ENCODE data around the gene LANCL3. TPM values are rescaled to one million over a fixed set of nuclear protein-coding genes. Genes with fewer than 3 reads are reported as not detected.

The LANCL3 gene
- polyA plus RNA-seq, 2 of the 4 experiments (the other 2 are of a cell fraction), result not detected

DNA sequence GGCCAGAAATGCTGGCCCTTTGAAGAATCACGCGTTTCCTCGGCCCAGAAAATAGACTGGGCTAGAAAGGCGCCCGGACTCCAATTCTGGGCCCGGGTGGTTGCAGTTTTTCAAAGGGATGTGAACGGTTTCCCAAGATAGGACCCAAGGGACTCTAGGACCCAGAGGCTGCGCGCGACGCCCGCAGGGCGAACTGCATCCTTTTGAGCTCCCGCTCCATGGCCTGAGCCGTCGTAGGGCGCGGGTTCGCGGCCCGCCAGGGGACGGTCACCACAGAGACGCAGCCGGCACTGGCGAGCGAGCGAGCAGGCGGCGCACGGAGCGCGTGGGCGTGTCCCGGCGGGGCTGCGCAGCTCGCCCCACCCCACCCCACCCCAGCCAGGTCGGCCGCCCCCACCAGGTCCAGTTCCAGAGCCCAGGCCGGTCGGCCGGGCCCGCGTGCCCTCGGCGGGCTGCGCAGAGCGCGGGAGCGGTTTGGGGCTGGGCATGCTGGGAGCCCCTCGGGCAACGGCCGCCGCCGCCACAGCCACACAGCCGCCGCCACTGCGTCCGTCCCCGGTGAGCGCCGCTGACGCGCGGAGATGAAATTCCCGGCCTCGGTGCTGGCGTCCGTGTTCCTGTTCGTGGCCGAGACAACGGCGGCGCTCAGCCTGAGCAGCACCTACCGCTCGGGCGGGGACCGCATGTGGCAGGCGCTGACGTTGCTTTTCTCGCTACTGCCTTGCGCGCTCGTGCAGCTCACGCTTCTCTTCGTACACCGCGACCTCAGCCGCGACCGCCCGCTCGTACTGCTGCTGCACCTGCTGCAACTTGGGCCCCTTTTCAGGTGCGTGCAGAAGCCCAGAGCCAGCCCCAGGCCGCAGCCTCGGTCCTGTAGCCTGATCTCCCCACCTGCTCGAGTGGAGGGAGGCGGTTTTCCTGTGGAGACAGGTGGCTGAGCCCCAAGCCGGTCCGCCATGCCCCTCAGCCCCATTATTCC lies 114.2 kb downstream of the LANCL3 start, which contains the start of gene XK:
XK (plus strand) TSS at position 411 of the 979 bp plus-strand sequence; CDS start at position 582, 171 bp downstream.
- Histone ChIP-seq H3K4me2 (peak within 1 kb of the TSS; percentile 79), H3K27ac (peak within 1 kb of the TSS; percentile 67 to 84), H3K4me3 (peak within 1 kb of the TSS; percentile 54), H3K9me3 (no peaks in the 10 kb centered on the region), H3K4me1 (peaks cover 6% of the 10 kb centered on the region)
- FAIRE-seq (no peak), DNase-seq (ENCODE audit: low read depth in 1 of 2, low spot score in 1 of 2) (peak; percentile 2 to 76), ATAC-seq (peak; percentile 91 to 93)
- TF ChIP-seq MAFK (IDR thresholded peaks at IDR 0.05; ENCODE audit: partially characterized antibody), result peak; percentile 61
- 0 out of 5 replicates have a peak, but pooled peaks of 1 of the 2 experiments have one; percentile 27 for TF ChIP-seq JUN (IDR thresholded peaks at IDR 0.05)
- TF ChIP-seq, protein P1, sequence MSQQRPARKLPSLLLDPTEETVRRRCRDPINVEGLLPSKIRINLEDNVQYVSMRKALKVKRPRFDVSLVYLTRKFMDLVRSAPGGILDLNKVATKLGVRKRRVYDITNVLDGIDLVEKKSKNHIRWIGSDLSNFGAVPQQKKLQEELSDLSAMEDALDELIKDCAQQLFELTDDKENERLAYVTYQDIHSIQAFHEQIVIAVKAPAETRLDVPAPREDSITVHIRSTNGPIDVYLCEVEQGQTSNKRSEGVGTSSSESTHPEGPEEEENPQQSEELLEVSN (IDR thresholded peaks at IDR 0.05; ENCODE audit: borderline replicate concordance, low read depth), result peak; percentile 86
- TF ChIP-seq, protein P2, sequence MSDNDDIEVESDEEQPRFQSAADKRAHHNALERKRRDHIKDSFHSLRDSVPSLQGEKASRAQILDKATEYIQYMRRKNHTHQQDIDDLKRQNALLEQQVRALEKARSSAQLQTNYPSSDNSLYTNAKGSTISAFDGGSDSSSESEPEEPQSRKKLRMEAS (IDR thresholded peaks at IDR 0.05), result peak; percentile 82
- TF ChIP-seq ZNF302 (CRISPR knock-in tag; IDR thresholded peaks at IDR 0.05), result no peak
- TF ChIP-seq POLR2A (IDR thresholded peaks at IDR 0.05; ENCODE audit: low read length), result peak; percentile 50
- WGBS (ENCODE audit: missing lambda C conversion rate), result 22% methylated on average over 17 of the region's 100 CpGs
- POLR2A ChIA-PET, result no interaction called here
- CTCF ChIA-PET, result interaction anchor here (0.7 to 1.1 kb wide), 2 partner anchors 60 kb away, joined by 3 to 4 read pairs; no protein-coding TSS in a partner anchor

DNA sequence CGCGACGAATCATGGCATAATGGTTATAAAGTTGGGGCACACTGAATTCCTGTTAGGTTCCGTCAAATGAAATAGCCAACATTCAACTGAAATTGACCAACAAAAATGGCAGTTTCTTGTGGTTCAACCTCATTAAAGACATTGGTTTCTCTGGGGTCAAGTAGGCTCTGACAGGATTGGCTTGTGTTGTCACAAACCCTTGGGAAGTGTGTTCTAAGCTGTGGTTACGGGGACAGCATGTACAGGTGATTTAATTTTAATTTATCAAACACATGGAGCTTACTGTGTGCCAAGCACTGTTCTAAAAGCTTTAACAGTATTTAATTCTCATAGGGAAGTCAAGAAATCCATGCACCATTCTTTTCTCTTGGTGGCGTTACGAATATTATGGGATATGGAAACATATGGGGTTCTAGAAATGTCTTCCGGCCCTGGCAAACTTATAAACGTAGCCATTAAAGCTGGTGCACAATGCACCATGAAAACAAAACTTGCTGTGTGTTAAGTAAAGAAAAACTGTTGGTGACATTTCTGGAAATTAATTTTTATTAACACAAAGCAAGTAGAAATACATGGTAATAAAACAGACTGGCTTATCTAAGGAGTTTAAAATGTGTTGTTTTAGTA lies 115.0 kb downstream of the LANCL3 start:
- Histone ChIP-seq H3K27ac (peak overlapping the region in 1 of 2 experiments; percentile 84; a peak in 3 of 6 replicates), H3K4me2 (peak overlapping the region; percentile 79), H3K4me1 (peaks cover 6% of the 10 kb centered on the region), H3K9me3 (no peaks in the 10 kb centered on the region), H3K4me3 (peak overlapping the region; percentile 54; the same call in 2 of the 3 replicates)
- ATAC-seq (no peak), DNase-seq (ENCODE audit: low read depth in 1 of 2, low spot score in 1 of 2) (no peak), FAIRE-seq (peak; percentile 77)
- 73% methylated on average over 9 of the region's 9 CpGs for WGBS (ENCODE audit: missing lambda C conversion rate)
- ChIA-PET POLR2A (no interaction called here), CTCF (interaction anchor here (1.1 kb wide), 1 partner anchor 59 kb away, joined by 4 read pairs; no protein-coding TSS in a partner anchor)
- TF ChIP-seq, protein P3, sequence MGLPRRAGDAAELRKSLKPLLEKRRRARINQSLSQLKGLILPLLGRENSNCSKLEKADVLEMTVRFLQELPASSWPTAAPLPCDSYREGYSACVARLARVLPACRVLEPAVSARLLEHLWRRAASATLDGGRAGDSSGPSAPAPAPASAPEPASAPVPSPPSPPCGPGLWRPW (IDR thresholded peaks at IDR 0.05), result no peak
- TF ChIP-seq RCOR1 (IDR thresholded peaks at IDR 0.05; ENCODE audit: low read depth, low read length) (no peak), POLR2AphosphoS2 (conservative IDR thresholded peaks at IDR 0.05; ENCODE audit: low read length) (no peak), FOXS1 (CRISPR knock-in tag; IDR thresholded peaks at IDR 0.05) (no peak), GATA3 (IDR thresholded peaks at IDR 0.05; ENCODE audit: borderline replicate concordance) (no peak), JUNB (IDR thresholded peaks at IDR 0.05) (no peak), SMC3 (IDR thresholded peaks at IDR 0.05) (no peak), CBX8 (IDR thresholded peaks at IDR 0.05) (no peak), PHF8 (IDR thresholded peaks at IDR 0.05; ENCODE audit: borderline replicate concordance, low read depth) (no peak), ZNF302 (CRISPR knock-in tag; IDR thresholded peaks at IDR 0.05) (no peak), KDM5A (IDR thresholded peaks at IDR 0.05) (no peak)

DNA sequence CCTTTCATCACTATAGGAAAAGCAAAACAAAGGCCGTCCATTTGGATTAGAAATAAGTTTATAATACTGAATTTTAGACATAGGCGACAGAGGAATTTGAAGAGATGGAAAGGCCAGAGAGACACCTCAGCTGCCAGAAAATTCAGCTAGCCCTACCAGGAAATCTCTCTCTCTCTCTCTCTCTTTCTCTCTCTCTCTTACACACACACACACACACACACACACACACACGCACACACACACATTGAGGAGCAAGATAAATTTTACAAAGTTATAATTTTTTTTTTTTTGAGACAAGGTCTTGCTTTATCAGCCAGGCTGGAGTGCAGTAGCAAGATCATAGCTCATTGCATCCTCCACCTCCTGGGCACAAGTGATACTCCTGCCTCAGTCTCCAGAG lies 115.5 kb downstream of the LANCL3 start:
- POLR2A ChIA-PET, result no interaction called here
- H3K4me2 ChIP-seq, result no peak overlapping the region
- no peak for DNase-seq (ENCODE audit: low read depth in 1 of 2, low spot score in 1 of 2)
- H3K27ac ChIP-seq, result no peak overlapping the region
- FAIRE-seq, result no peak
- 95% methylated on average over 3 of the region's 3 CpGs for WGBS (ENCODE audit: missing lambda C conversion rate)
- CTCF ChIA-PET, result interaction anchor here (1.1 kb wide), 1 partner anchor 58 kb away, joined by 4 read pairs; no protein-coding TSS in a partner anchor
- no peak overlapping the region for H3K4me3 ChIP-seq
- peaks cover 6% of the 10 kb centered on the region for H3K4me1 ChIP-seq
- ATAC-seq, result no peak
- H3K9me3 ChIP-seq, result no peaks in the 10 kb centered on the region
- TF ChIP-seq BHLHE40 (IDR thresholded peaks at IDR 0.05; ENCODE audit: low read depth, low read length), result no peak
- TF ChIP-seq HOXB13 (CRISPR knock-in tag; IDR thresholded peaks at IDR 0.05; ENCODE audit: low read depth), result no peak
- no peak for TF ChIP-seq EHMT2 (IDR thresholded peaks at IDR 0.05; ENCODE audit: low read depth)
- no peak for TF ChIP-seq ZSCAN20 (CRISPR knock-in tag; IDR thresholded peaks at IDR 0.05)
- TF ChIP-seq HOXA7 (CRISPR knock-in tag; IDR thresholded peaks at IDR 0.05), result no peak
- TF ChIP-seq SREBF2 (IDR thresholded peaks at IDR 0.05), result no peak
- no peak for TF ChIP-seq CBX8 (IDR thresholded peaks at IDR 0.05)
- TF ChIP-seq ATOH8 (CRISPR knock-in tag; IDR thresholded peaks at IDR 0.05; ENCODE audit: low read depth), result no peak
- TF ChIP-seq HOXB5 (CRISPR knock-in tag; IDR thresholded peaks at IDR 0.05), result no peak
- TF ChIP-seq RNF2 (IDR thresholded peaks at IDR 0.05; ENCODE audit: borderline replicate concordance, low read depth), result no peak
- TF ChIP-seq POLR2A (IDR thresholded peaks at IDR 0.05; ENCODE audit: low read length), result no peak
- TF ChIP-seq JUN (IDR thresholded peaks at IDR 0.05), result no peak
- no peak for TF ChIP-seq PHF8 (IDR thresholded peaks at IDR 0.05; ENCODE audit: borderline replicate concordance, low read depth)
- TF ChIP-seq, protein P1 (IDR thresholded peaks at IDR 0.05; ENCODE audit: borderline replicate concordance, low read depth), result no peak
